ENCODE measurements around the gene MORN1.

The MORN1 gene

GRCh38 chr1:2346691-2347408, 44.5 kb downstream of the MORN1 start:
- Histone ChIP-seq H3K9ac (ENCODE audit: low read depth in 1 of 2, low read length in 2 of 2) (no peak overlapping the region), H3K4me3 (ENCODE audit: low read depth in 1 of 2, low read length in 2 of 2) (no peak overlapping the region), H3K27me3 (ENCODE audit: control insufficient read depth in 1 of 2, insufficient read depth in 2 of 2, low read length in 2 of 2) (no peaks in the 10 kb centered on the region), H3K27ac (ENCODE audit: low read depth, low read length) (no peak overlapping the region), H3K9me3 (ENCODE audit: control insufficient read depth in 1 of 2, low read length in 2 of 2) (no peaks in the 10 kb centered on the region), H3K36me3 (ENCODE audit: control insufficient read depth in 1 of 2, insufficient read depth in 2 of 2, low read length in 2 of 2) (no peaks in the 10 kb centered on the region), H3K4me1 (ENCODE audit: control insufficient read depth in 1 of 2, insufficient read depth in 2 of 2, low read length in 2 of 2) (no peaks in the 10 kb centered on the region)

GRCh38 chr1:2345297-2346075, 45.9 kb downstream of the MORN1 start:
- no peaks in the 10 kb centered on the region for H3K27me3 ChIP-seq (ENCODE audit: control insufficient read depth in 1 of 2, insufficient read depth in 2 of 2, low read length in 2 of 2)
- H3K4me1 ChIP-seq (ENCODE audit: control insufficient read depth in 1 of 2, insufficient read depth in 2 of 2, low read length in 2 of 2): no peaks in the 10 kb centered on the region
- H3K36me3 ChIP-seq (ENCODE audit: control insufficient read depth in 1 of 2, insufficient read depth in 2 of 2, low read length in 2 of 2): no peaks in the 10 kb centered on the region
- no peak overlapping the region for H3K9ac ChIP-seq (ENCODE audit: low read depth in 1 of 2, low read length in 2 of 2)
- H3K9me3 ChIP-seq (ENCODE audit: control insufficient read depth in 1 of 2, low read length in 2 of 2): no peaks in the 10 kb centered on the region
- no peak overlapping the region for H3K27ac ChIP-seq (ENCODE audit: low read depth, low read length)
- H3K4me3 ChIP-seq (ENCODE audit: low read depth in 1 of 2, low read length in 2 of 2): no peak overlapping the region

GRCh38 chr1:2344744-2345296, 46.5 kb downstream of the MORN1 start:
- H3K27me3 ChIP-seq (ENCODE audit: control insufficient read depth in 1 of 2, insufficient read depth in 2 of 2, low read length in 2 of 2): no peaks in the 10 kb centered on the region
- no peak overlapping the region for H3K4me3 ChIP-seq (ENCODE audit: low read depth in 1 of 2, low read length in 2 of 2)
- H3K27ac ChIP-seq (ENCODE audit: low read depth, low read length): no peak overlapping the region
- no peaks in the 10 kb centered on the region for H3K4me1 ChIP-seq (ENCODE audit: control insufficient read depth in 1 of 2, insufficient read depth in 2 of 2, low read length in 2 of 2)
- H3K36me3 ChIP-seq (ENCODE audit: control insufficient read depth in 1 of 2, insufficient read depth in 2 of 2, low read length in 2 of 2): no peaks in the 10 kb centered on the region
- no peak overlapping the region for H3K9ac ChIP-seq (ENCODE audit: low read depth in 1 of 2, low read length in 2 of 2)
- no peaks in the 10 kb centered on the region for H3K9me3 ChIP-seq (ENCODE audit: control insufficient read depth in 1 of 2, low read length in 2 of 2)

- no peak overlapping the region for H3K9ac ChIP-seq (ENCODE audit: low read depth in 1 of 2, low read length in 2 of 2)
- no peaks in the 10 kb centered on the region for H3K27me3 ChIP-seq (ENCODE audit: control insufficient read depth in 1 of 2, insufficient read depth in 2 of 2, low read length in 2 of 2)
- no peaks in the 10 kb centered on the region for H3K9me3 ChIP-seq (ENCODE audit: control insufficient read depth in 1 of 2, low read length in 2 of 2)
- H3K36me3 ChIP-seq (ENCODE audit: control insufficient read depth in 1 of 2, insufficient read depth in 2 of 2, low read length in 2 of 2): no peaks in the 10 kb centered on the region
- H3K27ac ChIP-seq (ENCODE audit: low read depth, low read length): no peak overlapping the region
- H3K4me1 ChIP-seq (ENCODE audit: control insufficient read depth in 1 of 2, insufficient read depth in 2 of 2, low read length in 2 of 2): no peaks in the 10 kb centered on the region
- no peak overlapping the region for H3K4me3 ChIP-seq (ENCODE audit: low read depth in 1 of 2, low read length in 2 of 2)
Observed at GRCh38 chr1:2344121-2344681, 47.2 kb downstream of the MORN1 start.

- Histone ChIP-seq H3K4me1 (ENCODE audit: control insufficient read depth in 1 of 2, insufficient read depth in 2 of 2, low read length in 2 of 2) (no peaks in the 10 kb centered on the region), H3K27me3 (ENCODE audit: control insufficient read depth in 1 of 2, insufficient read depth in 2 of 2, low read length in 2 of 2) (no peaks in the 10 kb centered on the region), H3K9me3 (ENCODE audit: control insufficient read depth in 1 of 2, low read length in 2 of 2) (no peaks in the 10 kb centered on the region), H3K9ac (ENCODE audit: low read depth in 1 of 2, low read length in 2 of 2) (no peak overlapping the region), H3K4me3 (ENCODE audit: low read depth in 1 of 2, low read length in 2 of 2) (no peak overlapping the region), H3K36me3 (ENCODE audit: control insufficient read depth in 1 of 2, insufficient read depth in 2 of 2, low read length in 2 of 2) (no peaks in the 10 kb centered on the region), H3K27ac (ENCODE audit: low read depth, low read length) (no peak overlapping the region)
Observed at GRCh38 chr1:2343023-2343935, 48.1 kb downstream of the MORN1 start.

GRCh38 chr1:2342384-2343022, 48.9 kb downstream of the MORN1 start:
- Histone ChIP-seq H3K36me3 (ENCODE audit: control insufficient read depth in 1 of 2, insufficient read depth in 2 of 2, low read length in 2 of 2) (no peaks in the 10 kb centered on the region), H3K27ac (ENCODE audit: low read depth, low read length) (no peak overlapping the region), H3K9ac (ENCODE audit: low read depth in 1 of 2, low read length in 2 of 2) (no peak overlapping the region), H3K4me3 (ENCODE audit: low read depth in 1 of 2, low read length in 2 of 2) (no peak overlapping the region), H3K27me3 (ENCODE audit: control insufficient read depth in 1 of 2, insufficient read depth in 2 of 2, low read length in 2 of 2) (no peaks in the 10 kb centered on the region), H3K9me3 (ENCODE audit: control insufficient read depth in 1 of 2, low read length in 2 of 2) (no peaks in the 10 kb centered on the region), H3K4me1 (ENCODE audit: control insufficient read depth in 1 of 2, insufficient read depth in 2 of 2, low read length in 2 of 2) (no peaks in the 10 kb centered on the region)

- no peaks in the 10 kb centered on the region for H3K27me3 ChIP-seq (ENCODE audit: control insufficient read depth in 1 of 2, insufficient read depth in 2 of 2, low read length in 2 of 2)
- H3K4me1 ChIP-seq (ENCODE audit: control insufficient read depth in 1 of 2, insufficient read depth in 2 of 2, low read length in 2 of 2): no peaks in the 10 kb centered on the region
- no peak overlapping the region for H3K9ac ChIP-seq (ENCODE audit: low read depth in 1 of 2, low read length in 2 of 2)
- H3K9me3 ChIP-seq (ENCODE audit: control insufficient read depth in 1 of 2, low read length in 2 of 2): no peaks in the 10 kb centered on the region
- no peaks in the 10 kb centered on the region for H3K36me3 ChIP-seq (ENCODE audit: control insufficient read depth in 1 of 2, insufficient read depth in 2 of 2, low read length in 2 of 2)
- no peak overlapping the region for H3K4me3 ChIP-seq (ENCODE audit: low read depth in 1 of 2, low read length in 2 of 2)
- H3K27ac ChIP-seq (ENCODE audit: low read depth, low read length): no peak overlapping the region
Observed at GRCh38 chr1:2341706-2342383, 49.5 kb downstream of the MORN1 start.

GRCh38 chr1:2340918-2341254, 50.5 kb downstream of the MORN1 start:
- H3K4me3 ChIP-seq (ENCODE audit: low read depth in 1 of 2, low read length in 2 of 2): no peak overlapping the region
- no peaks in the 10 kb centered on the region for H3K36me3 ChIP-seq (ENCODE audit: control insufficient read depth in 1 of 2, insufficient read depth in 2 of 2, low read length in 2 of 2)
- no peaks in the 10 kb centered on the region for H3K9me3 ChIP-seq (ENCODE audit: control insufficient read depth in 1 of 2, low read length in 2 of 2)
- no peak overlapping the region for H3K27ac ChIP-seq (ENCODE audit: low read depth, low read length)
- no peak overlapping the region for H3K9ac ChIP-seq (ENCODE audit: low read depth in 1 of 2, low read length in 2 of 2)
- no peaks in the 10 kb centered on the region for H3K27me3 ChIP-seq (ENCODE audit: control insufficient read depth in 1 of 2, insufficient read depth in 2 of 2, low read length in 2 of 2)
- H3K4me1 ChIP-seq (ENCODE audit: control insufficient read depth in 1 of 2, insufficient read depth in 2 of 2, low read length in 2 of 2): no peaks in the 10 kb centered on the region
